H9 (cell line): ENCODE measurements around the gene INTS6. TPM values are rescaled to one million over a fixed set of nuclear protein-coding genes. Genes with fewer than 3 reads are reported as not detected.

Experiments used
- DNase-seq: peaks from one replicate; pipeline ENCODE4 v3.0.0-alpha.2; 2017
- H2AFZ ChIP-seq: one replicate; pipeline ENCODE4 v1.6.1; 2013; ENCODE audit warnings: mild to moderate bottlenecking, low read length, control low read depth, moderate library complexity
- H2AK5ac ChIP-seq: 2 replicates; pipeline ENCODE4 v1.6.1; 2013; ENCODE audit warnings: low read length, control low read depth, mixed read lengths; ENCODE audit not compliant: insufficient read length
- H2BK120ac ChIP-seq: one replicate; pipeline ENCODE4 v1.6.1; 2013; ENCODE audit warnings: low read depth, mild to moderate bottlenecking, low read length, control low read depth, inconsistent platforms; ENCODE audit not compliant: poor library complexity, severe bottlenecking
- H2BK12ac ChIP-seq: 2 replicates; pipeline ENCODE4 v1.6.1; 2013; ENCODE audit warnings: low read length, control low read depth, mixed read lengths, low read depth; ENCODE audit not compliant: insufficient read length
- H2BK15ac ChIP-seq: 2 replicates; pipeline ENCODE4 v1.6.1; 2013; ENCODE audit warnings: low read depth, low read length, control low read depth
- H2BK20ac ChIP-seq: one replicate; pipeline ENCODE4 v1.6.1; 2013; ENCODE audit warnings: low read depth, mild to moderate bottlenecking, low read length, control low read depth, inconsistent platforms; ENCODE audit not compliant: poor library complexity, severe bottlenecking
- H2BK5ac ChIP-seq: 2 replicates; pipeline ENCODE4 v1.6.1; 2013; ENCODE audit warnings: low read length, control low read depth, mixed read lengths; ENCODE audit not compliant: insufficient read length
- H3K14ac ChIP-seq: 2 replicates; pipeline ENCODE4 v1.6.1; 2013; ENCODE audit warnings: low read length, control low read depth; ENCODE audit not compliant: insufficient read depth
- H3K18ac ChIP-seq: 2 replicates; pipeline ENCODE4 v1.6.1; 2013; ENCODE audit warnings: low read depth, mild to moderate bottlenecking, mixed read lengths, low read length, control low read depth; ENCODE audit not compliant: insufficient read length
- H3K23ac ChIP-seq: 2 replicates; pipeline ENCODE4 v1.6.1; 2013; ENCODE audit warnings: low read length, control low read depth, mixed read lengths, low read depth; ENCODE audit not compliant: insufficient read length
- H3K23me2 ChIP-seq: 2 replicates; pipeline ENCODE4 v1.6.1; 2013; ENCODE audit warnings: low read depth, mild to moderate bottlenecking, mixed read lengths, low read length, control low read depth; ENCODE audit not compliant: insufficient read length, poor library complexity, severe bottlenecking
- H3K27ac ChIP-seq: 2 replicates; pipeline ENCODE4 v1.5.1; 2013; ENCODE audit warnings: low read length, control low read depth, mixed read lengths, low read depth; ENCODE audit not compliant: insufficient read length
- H3K27me3 ChIP-seq: 2 replicates; pipeline ENCODE4 v1.6.1; 2013; ENCODE audit warnings: low read length, control low read depth, inconsistent platforms; ENCODE audit not compliant: insufficient read depth
- H3K4ac ChIP-seq: 2 replicates; pipeline ENCODE4 v1.6.1; 2013; ENCODE audit warnings: low read depth, mild to moderate bottlenecking, control low read depth, inconsistent platforms, low read length, moderate library complexity
- H3K4me1 ChIP-seq: 2 replicates; pipeline ENCODE4 v1.6.1; 2013; ENCODE audit warnings: low read length, control low read depth, inconsistent platforms; ENCODE audit not compliant: insufficient read depth
- H3K4me2 ChIP-seq: 2 replicates; pipeline ENCODE4 v1.6.1; 2013; ENCODE audit warnings: low read length, control low read depth, mixed read lengths; ENCODE audit not compliant: insufficient read length, insufficient read depth
- H3K56ac ChIP-seq: 2 replicates; pipeline ENCODE4 v1.6.1; 2013; ENCODE audit warnings: low read depth, mild to moderate bottlenecking, mixed read lengths, low read length, control low read depth; ENCODE audit not compliant: insufficient read length
- H3K79me1 ChIP-seq: 2 replicates; pipeline ENCODE4 v1.6.1; 2013; ENCODE audit warnings: low read depth, mild to moderate bottlenecking, moderate library complexity, low read length, control low read depth, inconsistent platforms; ENCODE audit not compliant: insufficient read depth, poor library complexity, severe bottlenecking
- H3K79me2 ChIP-seq: 2 replicates; pipeline ENCODE4 v1.6.1; 2013; ENCODE audit warnings: low read length, control low read depth, inconsistent platforms; ENCODE audit not compliant: insufficient read depth
- H3K9ac ChIP-seq: 2 replicates; pipeline ENCODE4 v1.6.1; 2013; ENCODE audit warnings: low read length, control low read depth, mixed read lengths; ENCODE audit not compliant: insufficient read length; ENCODE audit errors: extremely low read depth
- H3K9me3 ChIP-seq: one replicate; pipeline ENCODE4 v1.6.1; 2013; ENCODE audit warnings: low read depth, low read length, inconsistent platforms; ENCODE audit not compliant: control insufficient read depth
- H3T11ph ChIP-seq: one replicate; pipeline ENCODE4 v1.6.1; 2013; ENCODE audit warnings: mild to moderate bottlenecking, low read length, control low read depth, inconsistent platforms
- H4K20me1 ChIP-seq: one replicate; pipeline ENCODE4 v1.6.1; 2013; ENCODE audit not compliant: control insufficient read depth, insufficient read length, insufficient read depth
- H4K5ac ChIP-seq: 2 replicates; pipeline ENCODE4 v1.6.1; 2013; ENCODE audit warnings: low read depth, mild to moderate bottlenecking, mixed read lengths, low read length, control low read depth; ENCODE audit not compliant: insufficient read length
- H4K8ac ChIP-seq: replicated peaks from 2 replicates; pipeline ENCODE4 v1.6.1; 2013; ENCODE audit warnings: low read length, control low read depth, mixed read lengths, low read depth; ENCODE audit not compliant: insufficient read length
- H4K91ac ChIP-seq: 2 replicates; pipeline ENCODE4 v1.6.1; 2013; ENCODE audit warnings: low read depth, mild to moderate bottlenecking, moderate library complexity, mixed read lengths, low read length, control low read depth; ENCODE audit not compliant: insufficient read length
- H3K27ac Mint-ChIP-seq, 3 experiments: 2 replicates in 2 of 3; 3 replicates in 1 of 3; pipeline ENCODE4 v1.8.0; 2020 to 2021; ENCODE audit warnings: mixed read lengths in 3 of 3, mild to moderate bottlenecking in 1 of 3, moderate library complexity in 1 of 3
- H3K27me3 Mint-ChIP-seq: 2 replicates; pipeline ENCODE4 v1.8.0; 2021; ENCODE audit warnings: low read depth, mild to moderate bottlenecking, moderate library complexity, mixed read lengths
- H3K36me3 Mint-ChIP-seq, 3 experiments: 2 replicates in 2 of 3; 3 replicates in 1 of 3; pipeline ENCODE4 v1.8.0; 2020 to 2021; ENCODE audit warnings: low read depth in 3 of 3, mixed read lengths in 3 of 3; ENCODE audit not compliant: insufficient read depth in 1 of 3
- H3K4me1 Mint-ChIP-seq, 2 experiments: 2 replicates each; pipeline ENCODE4 v1.8.0; 2020; ENCODE audit warnings: mixed read lengths in 2 of 2
- H3K4me3 Mint-ChIP-seq, 2 experiments: 2 replicates in 1 of 2; 3 replicates in 1 of 2; pipeline ENCODE4 v1.8.0; 2020 to 2021; ENCODE audit warnings: mild to moderate bottlenecking in 2 of 2, mixed read lengths in 2 of 2, moderate library complexity in 1 of 2
- H3K9me3 Mint-ChIP-seq, 2 experiments: 2 replicates in 1 of 2; 3 replicates in 1 of 2; pipeline ENCODE4 v1.8.0; 2020; ENCODE audit warnings: mild to moderate bottlenecking in 2 of 2, mixed read lengths in 2 of 2, moderate library complexity in 1 of 2
- WGBS: extraction: QIAGEN DNeasy Blood & Tissue Kit; methylation state at CpG from one replicate; pipeline ENCODE4 v1.1.7; 2013; ENCODE audit warnings: missing lambda C conversion rate, low lambda C conversion rate, mixed read lengths; ENCODE audit not compliant: insufficient read length; ENCODE audit errors: extremely low coverage; 5-methylcytosine and 5-hydroxymethylcytosine counted together
- microRNA-seq: library from miRNA; unstranded; fragments of <30 nt; microRNA quantifications from one replicate; pipeline ENCODE4, GENCODE V29; 2020; ENCODE audit warnings: borderline microRNAs expressed
- total RNA-seq: library from RNA; stranded (reverse); gene quantifications from 2 replicates; pipeline ENCODE4 v1.2.1, GENCODE V29; 2021
- TF ChIP-seq, protein P1 (sequence below): fragments of 200-600 bp; sonication (generic); conservative IDR thresholded peaks from 3 replicates; pipeline ENCODE4 v1.8.0; 2021; ENCODE audit warnings: antibody characterized with exemption, mild to moderate bottlenecking

INTS6 gene
- total RNA-seq, 1 experiment from 2014 or later = 61.2 TPM

DNA sequence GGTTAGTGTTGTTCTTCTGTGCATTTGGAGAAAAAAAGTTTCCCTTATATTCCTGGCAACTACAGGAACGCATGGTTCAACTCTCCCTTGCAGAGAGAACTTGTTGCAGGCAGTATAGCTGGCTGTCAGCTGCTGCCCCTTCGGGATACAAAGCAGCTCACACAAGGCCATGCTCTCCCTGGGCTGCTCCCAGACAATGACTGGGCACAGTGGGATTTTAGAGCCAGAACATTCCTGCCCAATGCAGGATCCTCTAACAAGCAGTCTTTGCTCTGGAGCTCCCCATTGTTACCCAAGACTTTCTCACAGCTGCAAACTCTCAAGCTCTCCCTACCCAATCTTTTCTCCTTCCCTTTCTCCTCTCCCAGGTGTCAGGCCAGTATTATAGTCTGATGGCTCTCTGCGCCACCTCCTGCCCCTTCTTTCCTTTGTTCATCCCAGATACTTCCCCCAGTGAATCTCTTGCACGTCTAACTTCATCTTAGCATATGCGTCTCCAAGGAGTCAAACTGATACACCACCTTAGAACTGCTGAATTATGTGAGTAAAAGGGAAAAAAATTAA lies 140.8 kb downstream of the INTS6 start:
- no peak overlapping the region for H3K23ac ChIP-seq
- H3K4me1 ChIP-seq = peaks cover 6% of the 10 kb centered on the region
- Mint-ChIP-seq H3K4me3 (no peak overlapping the region), H3K9me3 (peaks cover 3% of the 10 kb centered on the region in 2 experiments; a peak in 3 of 5 replicates), H3K36me3 (peaks cover 0 to 11% (median 2%) of the 10 kb centered on the region in 3 experiments; a peak in 3 of 7 replicates), H3K27me3 (no peaks in the 10 kb centered on the region; the same call in 1 of the 2 replicates), H3K27ac (peak overlapping the region; percentile 10 to 93 (median 79); a peak in 6 of 7 replicates), H3K4me1 (peaks cover 37 to 40% of the 10 kb centered on the region in 2 experiments)
- no peak overlapping the region for H2BK5ac ChIP-seq
- no peak overlapping the region for H2BK120ac ChIP-seq
- no peak overlapping the region for H3K27ac ChIP-seq
- H3K9ac ChIP-seq = no peak overlapping the region
- H4K20me1 ChIP-seq = no peaks in the 10 kb centered on the region
- H3K18ac ChIP-seq = no peak overlapping the region
- no peak overlapping the region for H2BK20ac ChIP-seq
- no peak overlapping the region for H2BK12ac ChIP-seq
- no peaks in the 10 kb centered on the region for H3K79me1 ChIP-seq
- no peak overlapping the region for H3K56ac ChIP-seq
- H3K9me3 ChIP-seq = no peaks in the 10 kb centered on the region
- no peak overlapping the region for H3T11ph ChIP-seq
- H4K8ac ChIP-seq = no peak overlapping the region
- no peak overlapping the region for H3K4me2 ChIP-seq
- no peak overlapping the region for H3K4ac ChIP-seq
- no peak overlapping the region for H4K91ac ChIP-seq
- no CpG with 5 or more reads among the region's 5 CpGs for WGBS
- H3K14ac ChIP-seq = no peak overlapping the region
- TF ChIP-seq, protein P1, sequence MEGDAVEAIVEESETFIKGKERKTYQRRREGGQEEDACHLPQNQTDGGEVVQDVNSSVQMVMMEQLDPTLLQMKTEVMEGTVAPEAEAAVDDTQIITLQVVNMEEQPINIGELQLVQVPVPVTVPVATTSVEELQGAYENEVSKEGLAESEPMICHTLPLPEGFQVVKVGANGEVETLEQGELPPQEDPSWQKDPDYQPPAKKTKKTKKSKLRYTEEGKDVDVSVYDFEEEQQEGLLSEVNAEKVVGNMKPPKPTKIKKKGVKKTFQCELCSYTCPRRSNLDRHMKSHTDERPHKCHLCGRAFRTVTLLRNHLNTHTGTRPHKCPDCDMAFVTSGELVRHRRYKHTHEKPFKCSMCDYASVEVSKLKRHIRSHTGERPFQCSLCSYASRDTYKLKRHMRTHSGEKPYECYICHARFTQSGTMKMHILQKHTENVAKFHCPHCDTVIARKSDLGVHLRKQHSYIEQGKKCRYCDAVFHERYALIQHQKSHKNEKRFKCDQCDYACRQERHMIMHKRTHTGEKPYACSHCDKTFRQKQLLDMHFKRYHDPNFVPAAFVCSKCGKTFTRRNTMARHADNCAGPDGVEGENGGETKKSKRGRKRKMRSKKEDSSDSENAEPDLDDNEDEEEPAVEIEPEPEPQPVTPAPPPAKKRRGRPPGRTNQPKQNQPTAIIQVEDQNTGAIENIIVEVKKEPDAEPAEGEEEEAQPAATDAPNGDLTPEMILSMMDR = no peak
- no peaks in the 10 kb centered on the region for H3K79me2 ChIP-seq
- no peaks in the 10 kb centered on the region for H3K23me2 ChIP-seq
- H2BK15ac ChIP-seq = no peak overlapping the region
- H4K5ac ChIP-seq = no peak overlapping the region
- H2AK5ac ChIP-seq = no peak overlapping the region
- peak; percentile 62 for DNase-seq
- no peaks in the 10 kb centered on the region for H3K27me3 ChIP-seq
- no peak overlapping the region for H2AFZ ChIP-seq

Small RNA genes lying within 50 kb of the gene (microRNA-seq; reads per million reads assigned to microRNA genes)
- not detected for gene MIR5693

Other genes starting within 250 kb of the INTS6 start
- gene FAM124A, start 230.6 kb downstream of the INTS6 start, total RNA-seq = 40.1 and 41.9 TPM in 2 replicates
- gene SERPINE3, start 113.3 kb downstream of the INTS6 start, total RNA-seq = 0.18 TPM in 1 of 2 replicates, not detected in the other
- 22.7 and 26.4 TPM in 2 replicates for gene WDFY2, start 131.4 kb upstream of the INTS6 start, total RNA-seq